ENCODE results near the gene SELENOW.
"Not testable (repeated sequence)": the region's sequence is repeated elsewhere in the genome, so short reads cannot be mapped to it uniquely, and the experiment has no call there.

The SELENOW gene

GRCh38 chr19:47756953-47757608 is 21.4 kb upstream of the SELENOW start:
- DNase-seq (ENCODE audit: low spot score) = no peak

- no peak for DNase-seq (ENCODE audit: low spot score)
Observed at GRCh38 chr19:47757617-47758442, 20.7 kb upstream of the SELENOW start.

GRCh38 chr19:47758443-47758804 is 20.1 kb upstream of the SELENOW start:
- DNase-seq (ENCODE audit: low spot score) = no peak

GRCh38 chr19:47760632-47760999 is 17.9 kb upstream of the SELENOW start:
- DNase-seq (ENCODE audit: low spot score) = no peak

DNA sequence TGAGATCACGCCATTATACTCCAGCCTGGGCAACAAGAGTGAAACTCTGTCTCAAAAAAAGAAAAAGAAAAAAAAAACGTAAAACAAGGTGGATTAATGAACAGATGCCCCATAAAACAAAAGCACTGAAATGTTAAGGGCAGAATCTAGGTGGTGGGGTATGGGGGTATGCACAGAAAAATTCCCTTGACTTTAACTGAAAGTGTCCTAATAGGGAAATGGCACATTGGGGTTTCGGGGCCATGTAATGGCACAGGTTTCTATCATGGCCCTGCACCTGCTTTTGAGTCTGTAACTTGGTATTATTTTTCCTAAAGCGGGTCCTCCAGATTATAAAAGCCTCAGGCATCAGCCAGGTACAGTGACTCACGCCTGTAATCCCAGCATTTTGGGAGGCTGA is 16.9 kb upstream of the SELENOW start:
- no peak for DNase-seq (ENCODE audit: low spot score)

DNA sequence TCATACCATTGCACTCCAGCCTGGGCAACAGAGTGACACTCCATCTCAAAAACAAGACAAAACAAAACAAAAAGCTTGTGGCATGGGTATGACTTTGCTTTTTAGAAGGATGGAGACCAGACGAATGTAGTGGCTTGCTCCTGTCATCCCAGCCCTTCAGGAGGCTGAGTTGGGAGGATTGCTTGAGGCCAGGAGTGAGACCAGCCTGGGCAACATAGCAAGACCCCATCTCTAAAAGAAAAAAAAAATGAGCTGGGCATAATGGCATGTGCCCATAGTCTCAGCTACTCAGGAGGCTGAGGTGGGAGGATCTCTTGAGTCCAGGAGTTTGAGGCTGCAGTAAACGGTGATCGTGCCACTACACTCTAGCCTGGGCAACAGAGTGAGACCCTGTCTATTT is 16.4 kb upstream of the SELENOW start:
- no peak for DNase-seq (ENCODE audit: low spot score)

GRCh38 chr19:47762615-47763308 is 15.7 kb upstream of the SELENOW start:
- no peak for DNase-seq (ENCODE audit: low spot score)

GRCh38 chr19:47764705-47765104 is 13.8 kb upstream of the SELENOW start:
- not testable (repeated sequence) for DNase-seq (ENCODE audit: low spot score)

DNA sequence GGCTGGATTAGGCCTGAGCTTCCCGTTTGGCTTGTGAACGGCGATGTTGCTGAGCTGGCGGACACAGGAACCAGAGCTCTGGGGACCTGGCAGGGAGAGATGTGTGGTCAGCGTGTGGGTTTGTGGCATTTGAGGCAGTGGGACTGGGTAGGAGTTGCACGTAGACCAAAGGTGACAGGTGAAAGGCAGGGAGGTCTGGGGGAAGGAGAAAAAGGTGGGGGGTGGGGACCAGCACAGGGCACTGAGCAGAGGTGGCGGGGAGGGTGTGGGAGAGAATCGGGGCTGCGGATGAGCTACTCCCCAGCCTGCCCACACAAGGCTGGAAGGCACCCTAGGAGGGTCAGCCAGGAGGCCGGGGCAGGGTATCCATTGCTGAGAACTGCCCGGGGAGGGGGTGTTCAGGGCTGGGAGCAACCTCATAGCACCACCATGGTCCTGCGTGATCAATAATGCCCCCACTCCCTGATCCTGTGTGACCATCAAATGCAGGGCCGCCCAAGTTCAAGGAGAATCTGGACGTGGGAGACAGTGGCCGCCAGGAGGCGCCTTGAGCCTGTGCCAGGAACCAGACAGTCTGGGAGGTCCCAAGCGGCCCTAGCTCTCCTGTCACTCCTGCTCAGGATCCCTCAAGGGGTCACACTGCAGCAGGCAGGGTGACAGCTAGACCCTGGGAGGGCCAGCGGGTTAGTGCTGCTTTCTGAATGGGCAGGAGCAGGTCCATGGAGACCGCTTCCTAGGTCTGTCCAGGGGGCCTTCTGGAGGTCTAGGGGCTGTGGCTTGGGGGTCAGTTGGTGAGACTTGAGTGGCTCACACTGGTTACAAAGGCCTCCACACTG is 12.8 kb upstream of the SELENOW start:
- DNase-seq (ENCODE audit: low spot score) = peak; percentile 88

- DNase-seq (ENCODE audit: low spot score) = no peak
Observed at GRCh38 chr19:47766359-47766620, 12.2 kb upstream of the SELENOW start.

GRCh38 chr19:47766670-47767069 is 11.8 kb upstream of the SELENOW start:
- no peak for DNase-seq (ENCODE audit: low spot score)

- DNase-seq (ENCODE audit: low spot score) = no peak
Observed at GRCh38 chr19:47767349-47767748, 11.2 kb upstream of the SELENOW start.

DNA sequence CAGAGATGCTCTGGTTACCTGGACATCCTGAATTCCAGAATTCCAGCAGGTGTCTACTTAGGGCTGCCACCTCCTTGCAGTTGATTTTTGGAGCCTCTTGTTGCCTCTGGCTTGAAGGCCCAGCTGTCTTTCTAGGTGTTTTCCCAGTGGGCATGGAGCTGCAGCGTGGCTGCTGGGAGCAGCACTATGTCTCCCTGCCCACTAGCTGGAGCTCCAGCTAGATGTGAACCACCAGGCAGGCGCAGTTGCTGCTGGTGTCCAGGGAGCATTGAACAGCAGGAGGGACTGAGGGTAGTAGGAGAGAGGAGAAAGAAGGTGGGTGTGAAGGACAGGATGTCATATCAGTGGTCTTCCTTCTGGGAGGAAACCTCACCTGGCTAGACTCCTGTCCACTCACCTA is 9.9 kb upstream of the SELENOW start:
- DNase-seq (ENCODE audit: low spot score) = no peak

DNA sequence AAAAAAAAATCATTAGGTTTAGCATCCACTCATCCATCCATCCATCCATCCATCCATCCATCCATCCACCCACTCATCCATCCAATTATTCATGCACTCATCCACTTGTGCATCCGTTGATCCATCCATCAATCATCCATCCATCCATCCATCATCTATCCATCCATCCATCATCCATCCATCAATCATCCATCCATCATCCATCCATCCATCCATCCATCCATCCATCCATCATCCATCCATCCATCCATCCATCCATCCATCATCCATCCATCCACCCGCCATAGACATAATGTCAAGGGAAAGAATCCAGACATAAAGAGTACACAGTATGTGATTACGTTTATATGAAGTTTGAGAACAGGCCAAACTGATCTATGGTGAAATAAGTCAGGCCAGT is 9.0 kb upstream of the SELENOW start:
- DNase-seq (ENCODE audit: low spot score) = no peak

- DNase-seq (ENCODE audit: low spot score) = not testable (repeated sequence)
Observed at GRCh38 chr19:47771291-47771690, 7.2 kb upstream of the SELENOW start.

DNA sequence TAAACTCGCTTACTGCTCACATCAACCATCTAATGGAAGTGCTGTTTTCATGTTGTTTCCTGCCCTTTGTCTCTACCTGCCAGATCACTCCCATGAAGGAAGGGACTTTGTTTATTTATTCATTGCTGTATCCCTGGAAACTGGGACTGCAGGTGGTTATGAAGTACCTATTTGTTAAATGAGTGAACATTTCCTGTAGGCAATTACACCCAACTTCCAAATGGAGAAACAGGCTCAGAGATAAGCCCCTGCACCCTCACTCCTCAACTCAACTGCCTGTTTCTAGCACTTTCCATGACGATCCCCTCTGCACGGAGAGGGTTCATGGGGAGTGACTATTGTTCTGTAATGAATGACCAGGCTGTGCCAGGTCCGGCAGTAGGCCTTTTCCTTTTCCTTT is 1.9 kb upstream of the SELENOW start:
- DNase-seq (ENCODE audit: low spot score) = no peak

GRCh38 chr19:47777245-47778048 is 1.1 kb upstream of the SELENOW start:
- DNase-seq (ENCODE audit: low spot score) = not testable (repeated sequence)

DNA sequence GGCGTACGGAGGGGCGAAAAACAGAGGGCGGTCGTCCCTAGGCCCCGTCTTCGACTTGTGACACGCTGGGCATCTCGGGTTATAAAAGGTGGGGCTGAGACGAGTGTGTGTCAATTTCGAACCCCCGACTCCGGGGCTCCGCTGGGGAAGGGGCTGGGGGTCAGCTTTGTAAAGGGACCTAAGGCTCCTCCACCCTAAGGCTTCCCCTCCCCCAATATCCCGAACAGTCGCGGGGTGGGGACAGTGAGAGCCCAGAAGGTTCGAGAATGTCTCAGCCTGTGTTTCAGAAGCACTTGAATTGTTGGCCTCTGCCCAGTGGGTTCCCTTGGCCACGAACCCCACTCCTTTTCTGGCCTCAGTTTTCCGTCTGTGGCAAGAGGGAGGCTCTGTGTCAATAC is 450 bp downstream of the SELENOW start:
- no peak for DNase-seq (ENCODE audit: low spot score)

DNA sequence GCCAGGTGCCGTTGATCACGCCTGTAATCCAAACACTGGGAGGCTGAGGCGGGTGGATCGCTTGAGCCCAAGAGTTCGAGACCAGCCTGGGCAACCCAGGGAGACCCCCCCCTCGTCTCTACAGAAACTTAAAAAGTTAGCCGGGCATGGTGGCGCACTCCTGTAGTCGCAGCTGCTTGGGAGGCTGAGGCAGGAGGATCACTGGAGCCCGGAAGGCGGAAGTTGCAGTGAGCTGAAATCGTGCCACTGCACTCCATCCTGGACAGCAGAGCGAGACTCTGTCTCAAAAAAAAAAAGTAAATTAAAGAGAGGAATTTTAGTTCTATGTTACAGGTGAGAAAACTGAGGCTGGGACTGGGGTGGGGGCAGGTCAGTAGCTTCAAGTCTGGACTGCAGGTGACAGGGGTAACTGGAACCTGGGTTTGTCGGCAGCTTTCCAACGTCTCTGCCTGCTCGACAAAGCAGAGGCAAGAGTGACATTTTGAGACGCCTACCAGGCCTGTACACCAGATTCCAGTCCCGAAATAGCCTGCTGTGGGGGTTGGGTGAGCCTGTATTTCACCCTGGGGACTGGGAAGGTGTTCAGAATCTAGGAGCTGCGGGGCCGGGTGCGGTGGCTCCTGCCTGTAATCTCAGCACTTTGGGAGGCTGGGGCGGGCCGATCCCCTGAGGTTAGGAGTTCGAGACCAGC is 1.2 kb downstream of the SELENOW start:
- no peak for DNase-seq (ENCODE audit: low spot score)

- DNase-seq (ENCODE audit: low spot score) = no peak
Observed at GRCh38 chr19:47780215-47780551, 1.7 kb downstream of the SELENOW start.

- no peak for DNase-seq (ENCODE audit: low spot score)
Observed at GRCh38 chr19:47781590-47782262, 3.2 kb downstream of the SELENOW start.

Data from D341Med (cell line).